KOPT-K1 (cell line): ENCODE measurements around the gene HBZ.
"Not testable (repeated sequence)": the region's sequence is repeated elsewhere in the genome, so short reads cannot be mapped to it uniquely, and the experiment has no call there.

Experiments used
- H3K27ac ChIP-seq: fragments of 200-600 bp; sonication (generic); 2 replicates; pipeline ENCODE4 v1.5.1; 2016; ENCODE audit warnings: antibody characterized with exemption, mild to moderate bottlenecking, low read depth, low read length; ENCODE audit not compliant: poor library complexity, severe bottlenecking
- H3K36me3 ChIP-seq: fragments of 200-600 bp; sonication (generic); 2 replicates; pipeline ENCODE4 v1.5.1; 2017; ENCODE audit warnings: antibody characterized with exemption, mild to moderate bottlenecking, low read length, moderate library complexity; ENCODE audit not compliant: insufficient read depth
- H3K9me3 ChIP-seq: fragments of 200-600 bp; sonication (generic); 2 replicates; pipeline ENCODE4 v1.5.1; 2017; ENCODE audit warnings: antibody characterized with exemption, low read length, mild to moderate bottlenecking; ENCODE audit not compliant: insufficient read depth, poor library complexity, severe bottlenecking

Gene HBZ

DNA sequence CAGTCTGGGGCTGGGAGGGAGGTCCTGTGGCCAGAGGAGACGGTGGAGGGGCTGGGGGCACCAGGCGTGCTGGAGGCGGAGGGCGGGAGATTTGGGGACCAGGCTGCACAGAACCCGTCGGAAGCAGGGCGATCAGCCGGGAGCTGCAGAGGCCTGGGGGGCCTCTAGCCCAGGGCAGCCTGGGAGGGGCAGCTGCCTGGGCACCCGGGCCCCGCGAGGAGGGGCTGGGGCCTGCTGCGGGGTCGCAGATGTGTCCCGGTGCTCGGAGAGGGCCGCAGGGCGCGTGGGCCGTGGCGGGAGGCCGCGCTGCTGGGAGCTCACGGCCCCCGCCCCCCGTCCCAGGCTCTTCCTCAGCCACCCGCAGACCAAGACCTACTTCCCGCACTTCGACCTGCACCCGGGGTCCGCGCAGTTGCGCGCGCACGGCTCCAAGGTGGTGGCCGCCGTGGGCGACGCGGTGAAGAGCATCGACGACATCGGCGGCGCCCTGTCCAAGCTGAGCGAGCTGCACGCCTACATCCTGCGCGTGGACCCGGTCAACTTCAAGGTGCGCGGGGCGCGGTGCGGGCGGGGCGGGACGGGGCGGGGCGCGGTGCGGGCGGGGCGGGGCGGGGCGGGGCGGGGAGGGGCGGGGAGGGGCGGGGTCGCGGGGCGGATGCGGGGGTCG is 1.2 kb downstream of the HBZ start:
- not testable (repeated sequence) for H3K36me3 ChIP-seq, H3K9me3 ChIP-seq, H3K27ac ChIP-seq

- H3K9me3 ChIP-seq, result no peaks in the 10 kb centered on the region
- no peak overlapping the region for H3K27ac ChIP-seq
- no peaks in the 10 kb centered on the region for H3K36me3 ChIP-seq
These were observed 2.0 kb downstream of the HBZ start for GRCh38 chr16:154217-155030.

- H3K36me3 ChIP-seq, result no peaks in the 10 kb centered on the region
- no peaks in the 10 kb centered on the region for H3K9me3 ChIP-seq
- H3K27ac ChIP-seq, result no peak overlapping the region
These were observed 2.6 kb downstream of the HBZ start for GRCh38 chr16:155031-155398.

DNA sequence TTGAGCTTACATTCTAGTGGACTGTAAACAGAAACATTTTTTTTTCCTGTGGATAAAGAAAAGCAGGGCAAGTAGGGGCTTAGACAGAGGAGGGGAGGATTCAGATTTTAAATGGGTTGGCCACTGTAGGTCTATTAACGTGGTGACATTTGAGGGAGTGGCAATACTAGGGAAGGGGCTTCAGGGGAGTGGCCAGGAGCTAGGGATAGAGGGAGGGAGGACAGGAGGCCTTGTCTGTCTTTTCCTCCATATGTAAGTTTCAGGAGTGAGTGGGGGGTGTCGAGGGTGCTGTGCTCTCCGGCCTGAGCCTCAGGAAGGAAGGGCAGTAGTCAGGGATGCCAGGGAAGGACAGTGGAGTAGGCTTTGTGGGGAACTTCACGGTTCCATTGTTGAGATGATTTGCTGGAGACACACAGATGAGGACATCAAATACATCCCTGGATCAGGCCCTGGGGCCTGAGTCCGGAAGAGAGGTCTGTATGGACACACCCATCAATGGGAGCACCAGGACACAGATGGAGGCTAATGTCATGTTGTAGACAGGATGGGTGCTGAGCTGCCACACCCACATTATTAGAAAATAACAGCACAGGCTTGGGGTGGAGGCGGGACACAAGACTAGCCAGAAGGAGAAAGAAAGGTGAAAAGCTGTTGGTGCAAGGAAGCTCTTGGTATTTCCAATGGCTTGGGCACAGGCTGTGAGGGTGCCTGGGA is 6.8 kb downstream of the HBZ start:
- no peaks in the 10 kb centered on the region for H3K9me3 ChIP-seq
- no peaks in the 10 kb centered on the region for H3K36me3 ChIP-seq
- H3K27ac ChIP-seq, result no peak overlapping the region

- not testable (repeated sequence) for H3K36me3 ChIP-seq
These were observed 7.8 kb downstream of the HBZ start for GRCh38 chr16:160242-160641.

DNA sequence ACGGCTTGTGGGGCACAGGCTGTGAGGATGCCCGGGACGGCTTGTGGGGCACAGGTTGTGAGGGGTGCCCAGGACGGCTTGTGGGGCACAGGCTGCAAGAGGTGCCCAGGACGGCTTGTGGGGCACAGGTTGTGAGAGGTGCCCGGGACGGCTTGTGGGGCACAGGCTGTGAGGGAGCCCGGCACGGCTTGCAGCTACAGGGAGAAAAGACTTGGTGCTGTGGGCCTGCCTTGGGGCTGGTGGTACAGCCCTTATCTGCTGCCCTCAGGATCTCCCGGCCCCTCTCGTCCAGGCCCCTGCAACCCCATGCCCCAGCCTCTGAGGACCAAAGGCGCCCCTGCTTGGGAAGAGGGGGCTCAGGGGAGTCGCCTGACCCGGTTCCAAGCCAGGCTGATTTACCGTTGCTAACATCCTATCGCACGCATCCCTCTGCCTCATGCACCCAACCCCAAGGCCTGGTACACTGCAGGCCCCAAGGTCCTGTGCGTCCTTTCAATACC is 8.3 kb downstream of the HBZ start:
- Histone ChIP-seq H3K9me3 (no peaks in the 10 kb centered on the region), H3K36me3 (no peaks in the 10 kb centered on the region), H3K27ac (no peak overlapping the region)

More at GRCh38 chr16:160242-160641, 7.8 kb downstream of the HBZ start:
- H3K9me3 ChIP-seq, H3K27ac ChIP-seq: not testable (repeated sequence)

- Histone ChIP-seq H3K9me3 (no peaks in the 10 kb centered on the region), H3K27ac (no peak overlapping the region), H3K36me3 (no peaks in the 10 kb centered on the region)
These were observed 10.0 kb downstream of the HBZ start for GRCh38 chr16:162271-162991.

- not testable (repeated sequence) for H3K27ac ChIP-seq, H3K36me3 ChIP-seq
These were observed 10.7 kb downstream of the HBZ start for GRCh38 chr16:163139-163538.

GRCh38 chr16:163696-164095 is 11.3 kb downstream of the HBZ start:
- H3K9me3 ChIP-seq, H3K36me3 ChIP-seq, H3K27ac ChIP-seq: not testable (repeated sequence)

More at GRCh38 chr16:163139-163538, 10.7 kb downstream of the HBZ start:
- H3K9me3 ChIP-seq, result not testable (repeated sequence)

GRCh38 chr16:164134-164823 is 11.8 kb downstream of the HBZ start:
- not testable (repeated sequence) for H3K27ac ChIP-seq, H3K36me3 ChIP-seq, H3K9me3 ChIP-seq

- Histone ChIP-seq H3K9me3 (no peaks in the 10 kb centered on the region), H3K27ac (no peak overlapping the region), H3K36me3 (no peaks in the 10 kb centered on the region)
These were observed 12.5 kb downstream of the HBZ start for GRCh38 chr16:164827-165538.

DNA sequence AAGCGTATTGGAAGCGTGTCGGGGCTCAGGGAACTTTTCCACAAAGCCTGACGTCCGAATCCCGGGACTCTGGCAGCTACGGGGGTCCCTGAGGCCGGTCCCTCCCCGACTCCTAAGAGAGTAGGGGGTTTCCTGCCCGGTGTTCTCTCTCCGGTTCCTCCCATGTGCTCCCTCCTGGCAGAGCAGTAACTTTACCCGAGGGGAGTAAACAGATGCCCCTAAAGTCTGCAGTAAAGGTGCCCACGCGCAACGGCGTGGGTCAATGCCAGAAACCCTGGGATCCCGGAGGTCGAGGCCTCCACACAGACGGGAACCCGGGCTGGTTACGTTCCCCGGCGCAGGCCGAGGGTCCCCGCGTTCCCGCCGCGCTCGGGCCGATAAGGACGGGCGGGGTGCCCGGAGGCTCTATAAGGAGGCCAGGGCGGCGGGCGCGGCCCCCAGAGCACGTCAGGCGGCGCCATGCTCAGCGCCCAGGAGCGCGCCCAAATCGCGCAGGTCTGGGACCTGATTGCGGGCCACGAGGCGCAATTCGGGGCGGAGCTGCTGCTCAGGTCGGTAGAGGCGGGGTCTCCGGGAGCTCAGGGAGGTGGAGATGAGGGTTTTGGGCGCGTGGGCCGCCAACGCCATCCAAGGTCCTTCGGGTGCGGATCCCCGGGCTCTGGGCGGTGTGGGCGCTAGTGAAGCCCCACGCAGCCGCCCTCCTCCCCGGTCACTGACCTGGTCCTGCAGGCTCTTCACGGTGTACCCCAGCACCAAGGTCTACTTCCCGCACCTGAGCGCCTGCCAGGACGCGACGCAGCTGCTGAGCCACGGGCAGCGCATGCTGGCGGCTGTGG is 13.3 kb downstream of the HBZ start, which contains the start of gene HBM:
TSS of gene HBM (plus strand) at position 440 of the 836 bp plus-strand sequence. CDS start at position 460, 20 bp downstream.
- no peaks in the 10 kb centered on the region for H3K9me3 ChIP-seq
- H3K27ac ChIP-seq, result no peak within 1 kb of the TSS
- H3K36me3 ChIP-seq, result no peaks in the 10 kb centered on the region
